GM04503 (cell line): ENCODE measurements around the gene TMEM74B.

Experiments used
- DNase-seq: peaks from one replicate; pipeline ENCODE4 v3.0.0-alpha.2; 2012; ENCODE audit warnings: low read depth

Gene TMEM74B

DNA sequence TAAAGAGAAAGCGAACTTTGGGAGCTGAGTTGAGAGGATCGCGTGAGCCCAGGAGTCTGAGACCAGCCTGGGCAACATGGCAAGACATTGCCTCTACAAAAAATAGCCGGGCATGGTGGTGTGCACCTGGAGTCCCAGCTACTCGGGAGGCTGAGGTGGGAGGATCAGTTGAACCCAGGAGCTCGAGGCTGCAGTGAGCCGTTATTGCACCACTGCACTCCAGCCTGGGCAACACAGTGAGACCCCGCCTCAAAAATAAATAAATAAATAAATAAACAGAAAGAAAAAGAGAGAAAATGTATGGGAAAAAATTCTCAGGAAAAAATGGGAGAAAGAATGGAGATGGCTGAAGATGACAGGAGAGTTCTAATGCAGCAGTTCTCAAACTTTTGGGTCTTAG is 21.0 kb upstream of the TMEM74B start:
- DNase-seq = no peak

DNA sequence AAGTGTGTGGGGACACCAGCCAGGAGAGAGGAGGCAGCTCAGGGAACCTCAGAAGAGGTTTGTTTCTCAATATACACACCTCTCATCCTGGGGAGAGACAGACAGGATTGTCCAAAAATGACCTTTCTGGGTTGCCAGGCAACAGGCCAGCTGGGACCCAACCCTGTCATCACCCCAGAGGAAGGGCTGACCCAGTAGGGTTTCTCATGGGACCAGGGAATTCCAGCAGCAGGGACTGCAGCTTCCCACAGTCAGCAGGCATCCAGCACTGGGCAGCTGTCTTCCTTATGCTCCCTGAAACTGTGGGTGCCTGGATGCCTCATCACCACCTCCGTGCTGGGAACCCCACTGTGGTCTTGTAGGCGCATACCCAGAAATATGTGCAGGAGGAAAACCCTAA is 19.8 kb upstream of the TMEM74B start:
- DNase-seq = no peak

DNA sequence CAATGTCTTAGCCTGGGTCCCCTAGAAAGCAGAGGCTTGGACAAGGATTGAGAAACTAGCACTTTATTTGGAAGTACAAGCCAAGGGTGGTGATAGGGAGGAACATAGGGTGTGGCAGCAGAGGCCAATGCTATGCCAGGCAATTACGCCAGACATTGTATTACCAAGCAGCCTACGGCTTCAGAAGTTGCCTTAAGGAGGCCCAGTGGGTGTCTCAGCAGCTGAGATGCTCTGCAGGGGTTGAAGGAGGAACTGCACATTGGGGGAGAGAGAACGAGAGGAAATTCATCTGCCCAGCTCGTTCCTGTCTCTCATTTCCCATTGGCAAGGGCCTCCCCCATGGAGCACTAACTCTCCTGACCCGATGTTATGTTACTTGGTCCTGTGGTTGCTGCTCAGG is 19.3 kb upstream of the TMEM74B start:
- no peak for DNase-seq

DNA sequence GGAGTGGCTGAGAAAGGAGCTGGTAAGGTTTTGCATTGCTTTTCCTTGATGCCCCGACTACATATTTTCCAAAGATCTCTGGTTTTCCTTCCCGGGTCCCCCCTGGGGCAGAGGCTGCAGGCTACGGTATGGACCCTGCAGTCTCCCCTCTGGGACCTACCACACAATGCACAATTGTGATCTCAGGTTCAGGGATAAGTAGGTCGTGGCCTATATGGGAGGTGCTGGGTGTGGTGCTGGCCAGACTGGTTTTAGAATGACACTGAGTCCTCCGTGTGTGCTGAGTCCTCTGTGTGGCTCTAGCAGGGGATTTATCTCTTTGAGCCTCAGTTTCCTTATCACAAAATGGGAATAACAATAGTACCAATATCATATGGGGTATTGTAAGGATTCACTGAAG is 18.8 kb upstream of the TMEM74B start:
- DNase-seq = no peak

DNA sequence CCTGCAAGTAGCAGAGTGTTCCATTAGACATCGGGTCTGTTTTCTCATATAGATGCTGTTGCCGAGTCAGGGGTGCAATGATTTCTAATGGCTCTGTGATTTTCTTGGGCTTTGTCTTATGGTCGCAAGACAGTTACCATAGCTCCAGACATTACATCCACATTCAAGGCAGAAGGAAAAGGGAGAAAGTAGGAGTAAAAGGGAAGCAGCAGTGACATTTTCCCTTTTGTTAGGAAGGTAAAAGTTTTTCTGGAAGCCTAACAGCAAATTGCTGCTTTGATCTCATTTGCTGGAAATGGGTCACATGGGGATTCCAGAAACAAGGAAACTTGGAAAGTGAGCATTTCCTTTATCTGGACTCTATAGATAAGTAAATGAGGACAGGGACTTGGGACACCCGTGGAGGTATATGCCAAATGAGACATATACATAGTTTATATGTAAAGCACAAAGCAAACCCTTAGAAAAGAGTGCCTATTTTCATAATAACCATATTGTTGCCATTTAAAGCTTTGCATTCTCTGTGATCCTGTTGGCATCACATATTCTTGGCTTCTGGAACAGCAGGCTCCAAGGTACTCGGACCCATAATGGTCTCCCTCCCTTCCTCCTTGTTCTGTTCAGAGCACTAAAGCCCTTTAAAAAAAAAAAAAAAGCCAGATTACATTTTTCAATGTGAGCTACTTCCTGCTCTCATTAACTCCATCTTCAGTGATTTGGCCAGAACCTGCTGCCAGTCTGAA is 18.2 kb upstream of the TMEM74B start, which contains the start of gene C20orf202:
C20orf202 (plus strand) TSS at position 693 of the 743 bp plus-strand sequence. CDS start 132 bp downstream, outside the sequence.
- no peak for DNase-seq

DNA sequence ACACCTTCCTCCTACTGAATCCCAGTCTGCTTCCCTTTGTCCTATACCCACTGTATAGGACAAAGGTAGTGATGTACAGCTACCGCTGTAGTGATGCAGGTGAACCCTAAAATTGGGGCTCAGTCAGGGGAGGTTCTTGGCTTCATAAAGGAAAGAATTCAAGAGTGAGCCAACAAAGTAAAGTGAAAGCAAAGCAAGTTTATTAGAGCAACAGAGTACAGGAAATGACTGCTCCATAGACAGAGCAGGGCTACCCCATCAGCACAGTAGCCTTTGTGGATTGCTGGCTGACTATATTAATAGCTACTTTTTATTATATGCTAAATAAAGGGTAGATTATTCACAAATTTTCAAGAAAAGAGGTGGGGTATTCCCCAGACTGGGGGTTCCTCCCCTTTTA is 15.2 kb upstream of the TMEM74B start:
- DNase-seq = no peak

DNA sequence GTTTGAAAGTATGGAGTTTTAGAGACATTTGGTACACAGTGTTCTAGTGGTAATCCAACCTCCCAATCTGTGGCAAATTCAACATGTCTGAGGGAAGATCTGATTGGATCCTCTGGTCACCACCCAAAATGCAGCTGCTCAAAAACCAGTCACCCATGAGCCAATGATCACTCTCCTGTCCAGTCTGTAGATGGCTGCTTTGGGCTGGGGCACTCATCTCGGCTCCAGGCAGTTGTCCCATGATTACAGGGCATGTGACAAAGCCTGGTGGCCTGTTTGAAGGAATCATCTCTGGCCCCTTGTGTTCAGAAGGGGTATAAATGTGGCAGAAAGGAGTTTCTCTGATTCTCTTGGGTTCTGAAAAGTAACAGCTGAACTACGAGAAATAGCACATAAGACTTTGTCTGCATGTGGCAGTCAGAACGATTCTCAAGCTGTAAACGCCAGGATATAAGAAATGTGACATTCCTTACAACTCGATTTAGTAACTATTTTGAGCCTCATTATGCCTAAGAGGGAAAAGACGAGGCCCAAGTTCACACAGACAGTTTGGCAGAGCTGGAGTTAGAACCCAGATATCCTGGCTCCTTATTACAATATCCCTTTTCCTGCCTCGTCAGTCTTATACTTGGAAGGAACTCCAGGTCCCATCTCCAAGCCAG is 14.6 kb upstream of the TMEM74B start:
- DNase-seq = no peak

DNA sequence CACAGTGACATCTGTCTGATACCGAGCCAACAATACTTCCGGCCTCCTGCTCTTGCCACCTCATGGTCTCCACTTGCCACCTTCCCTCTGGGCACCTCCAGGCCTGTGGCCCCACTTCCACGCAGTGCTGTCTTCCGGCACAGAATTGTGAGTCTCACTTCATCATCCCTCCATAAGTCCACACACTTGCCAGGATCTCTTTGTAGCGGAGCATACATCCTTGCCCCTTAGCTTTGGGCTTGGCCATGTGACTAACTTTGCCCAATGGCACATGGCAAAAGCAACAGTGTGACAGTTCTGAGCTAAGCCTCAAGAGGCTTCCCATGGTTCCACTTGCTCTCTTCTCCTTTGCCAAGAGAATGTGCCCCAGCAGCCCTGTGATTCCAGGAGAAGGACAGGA is 14.0 kb upstream of the TMEM74B start:
- no peak for DNase-seq

DNA sequence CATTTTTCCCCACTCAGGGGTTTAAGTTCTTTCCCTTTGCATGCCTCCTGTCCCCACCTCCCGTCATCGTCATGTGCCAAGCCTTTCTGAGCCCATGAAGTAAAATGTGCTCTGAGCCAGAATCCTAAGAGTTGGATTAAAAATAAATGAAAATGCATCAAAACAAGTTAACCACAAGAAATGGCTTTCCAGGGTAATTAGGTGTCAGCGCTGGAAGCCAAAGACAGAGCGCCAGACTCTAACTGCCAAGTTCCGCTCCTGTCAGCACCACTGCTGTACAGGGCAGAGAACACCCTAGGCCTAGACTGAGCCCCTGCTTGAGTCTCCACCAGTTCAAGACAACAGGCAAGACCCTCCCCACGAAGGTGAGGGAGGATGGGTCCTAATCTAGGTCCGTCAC is 13.0 kb upstream of the TMEM74B start:
- no peak for DNase-seq

DNA sequence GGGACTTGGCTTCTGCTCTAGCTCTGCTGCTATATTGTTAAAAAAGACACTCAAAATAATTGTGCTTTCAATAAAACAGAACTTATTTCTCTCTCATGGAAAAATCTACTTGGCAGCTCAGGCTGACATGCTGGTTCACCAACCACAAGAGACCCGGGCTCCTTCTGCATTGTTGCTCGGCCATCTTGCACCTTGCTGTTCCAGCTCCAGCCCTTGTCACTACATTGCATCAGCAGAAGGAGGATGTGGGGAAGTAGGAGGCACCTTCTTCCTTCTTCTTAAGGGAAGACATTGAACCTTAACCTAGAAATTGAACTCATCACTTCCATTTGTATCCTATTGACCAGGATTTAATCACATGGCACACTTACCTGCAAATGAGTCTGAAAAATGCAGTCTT is 11.9 kb upstream of the TMEM74B start:
- no peak for DNase-seq

DNA sequence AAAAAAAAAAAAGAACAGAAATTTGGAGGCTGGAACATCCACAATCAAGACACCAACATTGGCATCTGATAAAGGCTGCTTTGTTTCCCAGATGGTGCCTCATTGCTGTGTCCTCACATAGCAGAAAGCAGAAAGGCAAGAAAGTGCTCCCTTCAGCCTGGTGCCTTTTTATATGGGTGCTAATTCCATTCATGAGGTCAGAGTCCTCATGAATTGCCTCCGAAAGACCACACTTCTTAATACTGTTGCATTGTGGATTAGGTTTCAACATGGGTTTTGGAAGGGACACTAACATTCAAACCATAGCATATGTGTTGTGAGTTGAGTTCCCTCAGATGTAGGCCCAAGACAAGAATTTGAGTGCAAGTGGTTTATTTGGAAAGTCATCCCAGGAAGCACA is 10.4 kb upstream of the TMEM74B start:
- no peak for DNase-seq

DNA sequence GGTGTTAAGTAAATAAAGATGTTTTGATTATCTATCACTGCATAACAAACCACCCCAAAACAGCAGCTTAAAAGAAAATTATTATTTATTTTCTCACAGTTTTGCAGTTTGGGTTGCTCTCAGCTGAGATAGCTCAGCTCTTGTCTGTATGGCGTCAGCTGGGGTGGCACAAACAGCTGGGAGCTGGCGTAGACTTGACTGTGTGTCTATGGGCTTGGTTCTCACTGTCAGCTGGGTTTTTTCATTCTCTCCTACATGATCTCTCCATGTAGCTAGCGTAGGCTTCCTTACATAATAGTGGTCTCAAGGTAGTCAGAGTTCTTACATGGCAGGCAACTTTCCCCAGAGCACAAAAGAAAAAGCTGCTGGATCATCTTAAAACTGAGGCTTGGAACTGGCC is 6.5 kb upstream of the TMEM74B start:
- no peak for DNase-seq

DNA sequence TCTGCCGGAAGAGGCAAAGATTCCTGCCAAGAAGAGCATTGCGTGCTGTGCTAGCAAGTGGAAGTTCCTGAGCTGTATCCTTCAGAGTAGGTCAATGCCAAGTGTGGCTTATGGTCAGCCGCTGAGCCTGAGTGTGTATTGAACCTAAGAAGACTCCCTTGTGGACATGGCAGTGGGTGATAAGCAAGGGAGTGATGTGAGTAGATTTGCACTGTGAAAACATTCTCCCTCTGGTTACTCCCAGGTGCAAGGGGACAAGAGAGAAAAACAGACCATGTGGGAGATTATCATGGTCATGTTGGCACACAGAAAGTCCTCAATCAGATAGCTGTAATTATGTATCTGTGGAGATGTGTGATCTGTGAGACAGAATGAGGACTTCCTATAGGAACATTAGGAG is 6.1 kb upstream of the TMEM74B start:
- DNase-seq = no peak

DNA sequence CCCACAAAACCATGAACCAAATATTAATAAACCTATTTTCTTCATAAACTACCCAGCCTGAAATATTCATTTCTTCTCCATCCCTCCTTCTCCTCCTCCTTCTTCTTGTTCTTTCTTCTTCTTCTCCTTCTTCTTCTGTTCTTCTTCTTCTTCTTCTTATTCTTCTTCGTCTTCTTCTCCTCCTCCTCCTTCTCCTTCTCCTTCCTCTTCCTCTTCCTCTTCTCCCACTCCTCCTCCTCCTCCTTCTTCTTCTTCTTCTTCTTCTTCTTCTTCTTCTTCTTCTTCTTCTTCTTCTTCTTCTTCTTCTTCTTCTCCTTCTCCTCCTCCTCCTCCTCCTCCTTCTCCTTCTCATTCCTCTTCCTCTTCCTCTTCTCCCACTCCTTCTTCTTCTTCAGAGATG is 5.0 kb upstream of the TMEM74B start:
- no peak for DNase-seq

DNA sequence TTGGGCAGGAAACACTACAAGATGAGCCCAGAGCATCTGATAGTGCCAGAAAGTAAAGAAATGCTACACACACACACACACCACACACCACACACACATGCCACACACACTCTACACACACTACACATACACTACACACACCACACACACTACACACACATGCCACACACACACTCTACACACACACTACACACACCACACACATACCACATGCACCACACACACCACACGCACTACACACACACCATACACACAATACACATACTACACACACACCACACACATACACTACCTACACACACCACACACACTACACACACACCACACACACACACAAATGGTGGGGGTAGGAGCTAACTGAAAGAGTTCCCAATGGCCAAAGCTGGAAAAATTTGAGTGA is 3.6 kb upstream of the TMEM74B start:
- no peak for DNase-seq

DNA sequence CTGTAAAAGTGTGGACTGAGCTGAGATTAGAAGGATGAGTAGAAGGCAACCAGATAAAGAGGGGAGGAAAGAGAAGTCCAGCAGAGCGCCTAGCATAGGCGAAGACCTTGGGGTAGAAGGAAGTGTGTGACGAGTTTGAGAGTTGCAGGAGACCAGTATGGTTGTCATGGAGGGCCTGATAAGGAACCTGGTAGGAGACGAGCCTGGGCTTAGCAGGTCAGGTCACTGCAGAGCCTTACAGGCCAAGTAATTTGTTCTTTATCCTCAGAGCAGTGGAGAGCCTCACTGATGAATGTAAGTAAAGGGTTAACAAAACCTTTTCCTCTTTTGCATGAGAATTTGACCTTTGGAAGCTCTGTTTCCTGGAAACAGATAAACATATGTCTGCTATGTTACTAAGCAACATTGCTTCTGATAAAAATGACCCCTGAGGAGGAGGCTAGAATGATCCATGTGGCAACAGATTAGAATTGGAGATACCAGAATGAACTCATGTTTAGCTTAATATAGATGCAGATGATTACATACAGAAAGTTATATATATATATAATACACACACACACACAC is 2.9 kb upstream of the TMEM74B start:
- no peak for DNase-seq

DNA sequence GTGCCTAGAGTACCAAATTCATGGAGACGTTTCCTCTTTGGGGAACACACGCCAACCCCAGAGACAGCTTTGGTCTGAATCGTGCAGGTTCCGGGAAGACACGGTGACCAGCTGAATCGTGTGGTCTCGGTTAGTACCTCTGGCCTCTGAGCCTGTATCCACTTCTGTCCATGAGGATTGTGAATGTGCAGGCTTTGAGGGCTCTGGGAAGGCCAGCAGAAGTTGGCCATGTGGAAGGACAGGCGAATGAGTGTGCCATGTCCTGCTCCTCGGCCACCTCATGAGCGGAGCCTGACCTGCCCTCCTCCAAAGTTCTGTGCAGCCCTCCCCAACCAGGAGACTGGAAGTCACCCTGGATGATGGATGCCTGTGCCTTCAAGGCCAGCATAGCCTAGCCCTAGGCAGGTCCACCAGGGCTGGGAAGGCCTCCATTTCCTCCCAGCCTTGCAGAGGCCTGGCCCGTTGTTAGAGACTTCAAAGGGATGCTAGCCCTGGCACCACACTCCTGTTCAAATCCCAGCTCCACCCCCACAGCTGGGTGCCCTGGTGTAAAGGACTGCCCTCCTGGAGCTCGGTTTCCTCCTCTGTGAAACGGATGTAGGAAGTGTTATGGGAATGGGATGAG is 1.7 kb upstream of the TMEM74B start:
- no peak for DNase-seq

DNA sequence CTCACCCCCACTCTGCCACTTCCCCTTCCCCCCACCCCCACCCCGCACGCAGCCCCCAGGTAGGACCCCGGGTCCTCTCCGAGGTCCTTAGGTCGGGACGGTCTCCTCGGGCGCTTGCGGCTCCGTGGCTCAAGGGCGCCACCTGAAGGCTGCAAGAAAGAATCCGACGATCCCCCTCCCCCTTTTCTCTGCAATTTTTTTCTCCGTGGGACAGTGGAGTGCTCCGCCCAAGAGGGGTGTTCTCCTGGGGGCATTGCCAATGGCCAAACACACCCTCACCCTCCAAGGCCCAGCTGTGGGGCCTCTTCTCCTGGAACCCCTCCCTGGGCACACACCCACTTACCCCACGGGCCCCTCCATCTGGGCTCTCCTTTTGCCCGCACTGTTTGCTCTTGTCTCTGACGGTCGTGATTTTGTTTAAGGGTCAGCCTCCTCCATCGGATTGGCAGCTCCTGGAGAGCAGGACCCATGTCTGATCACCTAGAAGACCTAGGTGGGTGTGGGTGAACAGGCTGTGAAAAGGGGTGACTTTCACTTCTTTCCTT is 1.1 kb upstream of the TMEM74B start:
- no peak for DNase-seq

DNA sequence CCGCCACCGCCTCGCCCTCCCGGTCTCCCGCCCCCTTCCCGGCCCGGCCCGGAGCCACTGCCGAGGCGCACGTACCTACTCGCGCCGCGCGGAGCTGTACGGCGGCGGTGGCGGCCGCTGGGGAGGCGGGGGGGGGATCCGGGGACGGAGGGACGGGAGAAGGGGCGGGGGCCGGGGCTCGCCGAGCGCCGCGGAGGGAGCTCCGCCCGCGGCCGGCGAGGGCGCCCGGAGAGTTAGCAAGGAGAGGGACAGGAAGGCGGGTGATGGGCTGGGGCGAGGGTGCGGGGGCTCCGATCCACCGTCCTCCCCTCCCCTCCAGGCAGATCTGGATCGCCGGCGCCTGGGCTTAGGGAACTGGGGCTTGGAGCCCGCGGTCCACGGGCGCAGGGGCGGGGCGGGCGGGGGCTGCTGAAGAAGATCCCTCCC is 548 bp upstream of the TMEM74B start:
- no peak for DNase-seq

DNA sequence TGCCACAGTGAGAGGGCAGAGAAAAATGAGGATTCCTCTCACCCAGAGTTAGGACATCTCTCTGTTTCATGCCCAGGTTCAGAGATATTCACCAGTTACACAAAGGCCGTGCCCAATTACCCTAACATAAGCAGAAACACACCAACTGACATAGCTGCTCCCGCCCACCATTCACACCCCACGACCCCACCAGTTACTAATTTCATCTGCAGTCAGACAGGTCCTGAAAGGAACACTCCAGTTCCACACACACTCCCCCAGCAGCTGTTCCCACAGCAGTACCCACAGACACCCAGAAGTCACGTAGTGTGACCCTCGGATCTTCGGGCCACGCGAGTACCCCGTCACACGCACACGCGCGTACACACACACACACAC is 532 bp downstream of the TMEM74B start:
- no peak for DNase-seq

DNA sequence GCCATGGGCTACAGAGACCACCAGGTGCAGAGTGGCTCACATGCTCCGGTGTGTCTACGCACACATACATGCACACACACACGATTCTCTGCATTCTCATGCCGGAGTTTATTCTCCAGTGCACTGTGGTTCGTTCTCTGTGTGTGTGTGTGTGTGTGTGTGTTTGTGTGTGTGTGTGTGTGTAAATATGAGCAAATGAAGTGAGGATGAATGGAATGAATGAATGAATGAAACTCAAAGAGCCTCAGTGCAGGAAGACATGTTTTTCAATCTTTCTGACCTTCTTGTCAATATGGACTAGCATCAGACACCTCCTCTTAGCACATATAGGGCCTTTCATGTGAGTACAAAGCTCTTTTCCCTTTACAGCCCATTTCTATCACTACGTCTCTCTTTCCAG is 1.6 kb downstream of the TMEM74B start:
- DNase-seq = no peak

DNA sequence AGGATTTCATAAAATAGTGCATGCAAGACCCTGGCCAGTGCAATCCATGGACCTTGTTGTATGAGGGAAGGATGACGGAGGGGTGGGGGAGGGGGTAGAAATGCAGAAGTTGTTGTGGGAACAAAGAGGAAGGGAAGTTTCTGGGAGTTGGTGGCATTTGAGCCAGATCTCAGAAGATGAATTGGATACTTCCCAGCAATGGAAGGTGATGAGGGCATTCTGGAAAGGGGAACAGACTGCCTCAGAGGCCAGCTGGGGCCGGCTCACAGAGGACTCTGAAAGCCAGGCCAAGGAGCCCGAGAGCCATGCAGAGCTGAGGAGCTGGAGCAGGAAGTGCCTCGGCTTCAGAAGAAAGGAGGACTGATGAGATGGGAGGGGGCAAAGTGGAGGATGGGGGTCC is 2.7 kb downstream of the TMEM74B start:
- DNase-seq = no peak

DNA sequence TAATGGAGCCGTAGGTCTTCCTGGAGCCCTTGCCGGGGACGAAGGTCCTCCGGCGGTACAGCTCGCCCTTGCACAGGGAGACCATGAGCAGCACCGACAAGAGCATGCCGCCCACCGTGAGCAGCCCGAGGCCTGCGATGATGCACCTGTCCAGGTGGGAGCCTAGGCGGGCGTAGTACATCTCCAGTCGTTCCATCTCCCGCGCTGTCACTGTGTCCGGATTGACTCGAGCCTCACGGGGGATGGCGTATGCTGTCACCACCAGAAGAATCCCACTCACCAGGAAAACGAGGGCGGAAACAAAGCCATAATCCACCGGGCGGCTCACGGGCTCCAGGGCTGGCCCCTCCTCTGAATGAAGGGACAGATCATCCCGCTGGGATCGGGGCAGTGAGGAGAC is 3.8 kb downstream of the TMEM74B start:
- no peak for DNase-seq
